Measurements from ENCODE around the gene ACTG2.

ACTG2 gene

GRCh38 chr2:73969356-73969755, 76.5 kb downstream of the ACTG2 start:
- H3K4me3 ChIP-seq (ENCODE audit: low read depth, low read length) = no peak overlapping the region
- POLR2A ChIA-PET = no interaction called here
- TF ChIP-seq CTCF (IDR thresholded peaks at IDR 0.05; ENCODE audit: insufficient read depth, low read length, missing control alignments) = no peak
- CTCF ChIA-PET = interaction anchor here (1.8 kb wide), 1 partner anchor 11 kb away, joined by 4 read pairs; no protein-coding TSS in a partner anchor
- no peak for DNase-seq (ENCODE audit: low read depth, low spot score)

All from AG04449 (cell line).